ENCODE results near the gene ZSWIM8. TPM values are rescaled to one million over a fixed set of nuclear protein-coding genes. Genes with fewer than 3 reads are reported as not detected.

The ZSWIM8 gene
- total and polyA plus RNA-seq, 2 donors (not counting 3 experiments of a cell fraction or from before 2014, with no cell fraction given) = 111 to 230 TPM

- CTCF ChIA-PET = interaction anchor here (1.0 kb wide), 1 partner anchor 10 kb away, joined by 5 read pairs; no protein-coding TSS in a partner anchor
- FAIRE-seq = no peak
- POLR2A ChIA-PET = interaction anchor here (0.9 kb wide), 1 partner anchor 10 kb away, joined by 3 read pairs; no protein-coding TSS in a partner anchor
These were observed 15.3 kb downstream of the ZSWIM8 start for GRCh38 chr10:73800560-73801252.

More at GRCh38 chr10:73800560-73801252, 15.3 kb downstream of the ZSWIM8 start:
- H3K27me3 ChIP-seq (ENCODE audit: control insufficient read depth in 2 of 2, insufficient read depth in 2 of 2, low read length in 2 of 2) = no peaks in the 10 kb centered on the region
- H3K4me3 ChIP-seq (replicated peaks in 1 of 3; ENCODE audit: insufficient read depth in 1 of 3, low read depth in 1 of 3, low read length in 3 of 3) = no peak overlapping the region
- dilution Hi-C loops (cut with MboI; ENCODE audit: extremely low pct_ligation_motif_present, low sequenced_read_pairs) = no loop called here
- no peak overlapping the region for H2AFZ ChIP-seq (ENCODE audit: low read depth, low read length)
- no peaks in the 10 kb centered on the region for H3K9me1 ChIP-seq (replicated peaks; ENCODE audit: control insufficient read depth, extremely low read depth, insufficient read depth, low read length)
- no peaks in the 10 kb centered on the region for H3K79me2 ChIP-seq (ENCODE audit: control insufficient read depth, insufficient read depth, low read length)
- peaks cover 25 to 59% of the 10 kb centered on the region in 2 experiments for H3K36me3 ChIP-seq (ENCODE audit: control insufficient read depth in 2 of 2, extremely low read depth in 1 of 2, insufficient read depth in 2 of 2, low read length in 2 of 2)
- TF ChIP-seq POLR2AphosphoS5 (IDR thresholded peaks at IDR 0.05; ENCODE audit: insufficient read depth, low read depth, low read length) (no peak), MYC (IDR thresholded peaks at IDR 0.05; ENCODE audit: low read depth, low read length) (no peak), GATA2 (IDR thresholded peaks at IDR 0.05; ENCODE audit: insufficient read depth, insufficient read length, low read depth, low read length) (no peak), CTCF (IDR thresholded peaks at IDR 0.05; ENCODE audit: extremely low read depth in 1 of 2, insufficient read depth in 1 of 2, low read depth in 1 of 2, low read length in 2 of 2) (no peak), JUN (IDR thresholded peaks at IDR 0.05; ENCODE audit: borderline replicate concordance, insufficient read depth, insufficient read length, low read depth) (no peak), MAX (IDR thresholded peaks at IDR 0.05; ENCODE audit: insufficient read depth, insufficient read length) (no peak), POLR2A (IDR thresholded peaks at IDR 0.05; ENCODE audit: low read depth, low read length) (no peak), FOS (IDR thresholded peaks at IDR 0.05; ENCODE audit: borderline replicate concordance, insufficient read depth, low read length) (no peak), EZH2 (IDR thresholded peaks at IDR 0.05; ENCODE audit: borderline replicate concordance, low read depth, low read length, severe bottlenecking) (no peak)
- no peak overlapping the region for H3K27ac ChIP-seq (ENCODE audit: insufficient read depth, low read depth, low read length)
- BruUV-seq (replicated peaks) = no TSS peak
- H3K4me1 ChIP-seq (ENCODE audit: control insufficient read depth, extremely low read depth, insufficient read depth, low read length) = no peaks in the 10 kb centered on the region
- no peaks in the 10 kb centered on the region for H3K9me3 ChIP-seq (replicated peaks; ENCODE audit: control insufficient read depth, insufficient read depth, low read length)
- intact Hi-C loops (cut with micrococcal nuclease) = no loop called here
- H4K20me1 ChIP-seq (replicated peaks; ENCODE audit: control insufficient read depth, extremely low read depth, insufficient read depth, low read length) = no peaks in the 10 kb centered on the region
- H3K9ac ChIP-seq (replicated peaks; ENCODE audit: extremely low read depth, insufficient read depth, low read length) = no peak overlapping the region
- DNase-seq (ENCODE audit: low read depth, low spot score) = no peak
- H3K4me2 ChIP-seq (ENCODE audit: insufficient read depth, low read length) = no peak overlapping the region
